GM12873 (cell line): ENCODE measurements around the gene TPRN.

ENCODE experiments used
- TF ChIP-seq, protein P1 (sequence below): IDR thresholded peaks from 2 replicates; pipeline ENCODE4 v1.5.1; 2012; ENCODE audit warnings: low read depth, mild to moderate bottlenecking, moderate library complexity, low read length, control low read depth; ENCODE audit not compliant: insufficient read depth; ENCODE audit errors: missing control alignments

The TPRN gene

DNA sequence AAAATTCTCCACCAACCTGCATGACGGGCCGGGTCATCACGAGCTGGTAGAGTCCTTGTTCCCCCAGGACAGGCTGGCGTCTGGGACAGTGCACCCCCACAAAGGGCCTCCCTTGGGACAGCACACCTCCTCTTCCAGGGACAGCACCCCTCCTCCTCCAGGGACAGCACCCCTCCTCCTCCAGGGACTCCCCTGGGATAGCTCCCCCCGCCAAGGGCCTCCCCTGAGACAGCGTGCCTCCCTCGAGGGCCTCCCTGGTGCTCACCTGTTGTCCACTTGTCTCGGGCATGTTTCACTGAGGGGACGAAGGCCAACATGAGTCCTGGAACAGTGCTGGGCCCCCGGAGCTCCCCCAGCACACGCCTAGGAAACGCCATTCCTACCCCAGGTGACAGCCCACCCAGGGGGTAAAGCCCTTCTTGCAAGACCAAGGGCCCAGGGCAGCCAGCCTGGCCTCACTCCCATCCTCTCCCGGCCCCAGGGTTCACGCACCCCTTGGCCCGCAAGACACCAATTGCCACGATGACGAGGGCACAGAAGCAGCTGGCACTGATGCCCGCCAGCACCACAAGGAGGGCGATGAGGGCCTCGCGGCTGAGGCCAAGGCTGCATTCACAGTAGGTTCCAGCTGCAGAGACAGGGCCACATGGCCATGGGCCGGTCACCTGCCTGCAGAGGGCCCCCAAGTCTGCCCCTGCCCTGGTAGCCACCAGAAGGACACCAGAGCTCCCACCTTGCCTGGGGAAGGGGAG lies 29.2 kb downstream of the TPRN start:
- TF ChIP-seq, protein P1, sequence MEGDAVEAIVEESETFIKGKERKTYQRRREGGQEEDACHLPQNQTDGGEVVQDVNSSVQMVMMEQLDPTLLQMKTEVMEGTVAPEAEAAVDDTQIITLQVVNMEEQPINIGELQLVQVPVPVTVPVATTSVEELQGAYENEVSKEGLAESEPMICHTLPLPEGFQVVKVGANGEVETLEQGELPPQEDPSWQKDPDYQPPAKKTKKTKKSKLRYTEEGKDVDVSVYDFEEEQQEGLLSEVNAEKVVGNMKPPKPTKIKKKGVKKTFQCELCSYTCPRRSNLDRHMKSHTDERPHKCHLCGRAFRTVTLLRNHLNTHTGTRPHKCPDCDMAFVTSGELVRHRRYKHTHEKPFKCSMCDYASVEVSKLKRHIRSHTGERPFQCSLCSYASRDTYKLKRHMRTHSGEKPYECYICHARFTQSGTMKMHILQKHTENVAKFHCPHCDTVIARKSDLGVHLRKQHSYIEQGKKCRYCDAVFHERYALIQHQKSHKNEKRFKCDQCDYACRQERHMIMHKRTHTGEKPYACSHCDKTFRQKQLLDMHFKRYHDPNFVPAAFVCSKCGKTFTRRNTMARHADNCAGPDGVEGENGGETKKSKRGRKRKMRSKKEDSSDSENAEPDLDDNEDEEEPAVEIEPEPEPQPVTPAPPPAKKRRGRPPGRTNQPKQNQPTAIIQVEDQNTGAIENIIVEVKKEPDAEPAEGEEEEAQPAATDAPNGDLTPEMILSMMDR, result no peak

DNA sequence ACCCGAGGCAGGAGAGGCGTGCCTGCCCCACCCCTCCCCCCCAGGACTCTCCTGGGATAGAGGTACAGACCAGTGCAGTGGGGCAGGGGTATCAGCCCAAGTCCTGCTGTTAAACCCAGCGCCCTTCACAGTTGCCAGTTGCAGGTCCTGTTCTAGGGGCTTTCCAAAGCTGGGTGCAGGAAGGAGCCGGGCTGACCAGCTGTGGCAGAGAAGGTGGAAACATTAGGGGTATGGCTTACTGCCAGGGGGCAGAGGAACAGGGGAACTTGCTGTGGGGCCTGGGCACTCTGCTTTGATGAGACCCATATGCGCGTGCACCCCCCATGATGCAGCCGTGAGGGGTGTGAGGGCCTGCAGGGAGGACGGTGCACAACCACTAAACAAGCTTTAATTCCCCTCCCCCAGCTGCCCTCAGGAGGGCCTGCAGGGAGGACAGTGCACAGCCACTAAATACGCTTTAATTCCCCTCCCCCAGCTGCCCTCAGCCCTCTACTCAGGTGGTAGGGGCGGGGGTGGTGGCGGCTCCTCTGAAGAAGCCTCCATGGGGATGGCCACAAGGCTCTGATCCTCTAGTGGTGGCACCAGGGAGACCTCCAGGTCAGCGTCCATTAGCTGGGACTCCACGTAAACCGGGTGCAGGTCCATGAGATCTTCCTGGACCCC lies 29.9 kb downstream of the TPRN start:
- TF ChIP-seq, protein P1, result no peak

DNA sequence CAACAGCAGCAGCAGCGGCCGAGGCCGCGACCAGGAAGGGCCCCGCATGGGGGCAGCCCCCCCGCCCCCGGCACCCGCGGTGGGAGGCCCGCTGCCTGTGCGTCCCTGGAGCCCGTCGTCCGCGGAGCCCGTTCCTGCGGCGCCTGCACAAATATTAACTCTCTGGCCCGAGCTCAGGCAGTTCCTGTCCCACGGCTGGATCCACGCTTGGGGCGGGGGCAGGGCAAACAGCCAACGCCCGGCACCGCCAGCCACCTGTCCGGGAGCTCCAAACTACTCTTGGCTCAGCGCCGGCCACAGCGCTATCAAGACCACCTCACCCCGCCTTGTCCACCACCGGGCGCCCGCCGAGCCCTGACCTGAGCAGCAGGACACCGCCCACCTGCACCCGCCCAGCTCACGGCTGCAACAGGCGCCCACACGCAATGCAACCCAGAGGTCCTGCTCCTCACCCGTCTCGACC lies 30.6 kb downstream of the TPRN start, which contains the start of gene LRRC26:
TSS of gene LRRC26 (minus strand) at position 156 of the 463 bp plus-strand sequence. CDS start at position 48, 108 bp downstream.
- TF ChIP-seq, protein P1, result no peak

DNA sequence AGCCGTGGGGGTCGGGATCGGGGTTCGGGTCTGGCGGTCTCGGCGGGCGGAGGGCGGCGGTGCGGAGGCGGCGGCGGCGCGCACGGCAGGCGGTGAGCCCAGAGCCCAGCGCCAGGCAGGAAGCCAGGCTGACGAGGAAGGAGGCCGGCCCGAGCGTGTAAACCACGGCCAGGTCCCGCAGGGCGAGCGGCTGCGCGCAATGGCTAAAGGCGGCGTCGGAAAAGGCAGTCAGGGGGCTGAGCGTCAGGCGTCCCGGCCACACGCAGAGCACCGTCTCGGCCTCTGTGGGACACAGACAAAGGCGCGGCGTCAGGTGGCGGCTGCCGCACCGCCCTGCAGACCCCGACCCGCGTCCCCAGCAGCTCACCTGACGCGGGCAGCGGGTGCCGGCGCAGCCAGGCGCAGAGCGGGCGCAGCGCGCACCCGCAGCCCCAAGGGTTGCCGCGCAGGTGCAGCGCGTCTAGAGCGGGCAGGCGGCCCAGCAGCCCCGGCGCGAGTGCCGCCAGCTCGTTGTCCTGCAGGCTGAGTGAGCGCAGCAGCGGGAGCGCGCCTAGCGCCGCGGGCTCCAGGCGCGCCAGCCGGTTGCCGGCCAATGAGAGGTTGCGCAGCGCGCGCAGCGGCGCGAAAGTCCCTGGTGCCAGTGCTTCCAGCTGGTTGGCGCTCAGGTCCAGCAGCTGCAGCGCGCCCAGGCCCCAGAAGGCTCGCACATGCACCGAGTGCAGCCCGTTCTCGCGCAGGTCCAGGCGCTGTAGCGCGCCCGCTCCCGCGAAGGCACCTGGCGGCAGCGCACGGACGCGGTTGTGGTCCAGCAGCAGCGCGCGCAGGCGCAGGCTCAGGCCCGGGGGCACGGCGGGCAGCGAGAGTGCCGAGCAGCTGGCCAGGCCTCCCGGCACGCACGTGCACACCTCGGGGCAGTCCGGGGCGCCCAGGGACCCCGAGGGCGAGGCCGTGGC lies 31.4 kb downstream of the TPRN start:
- TF ChIP-seq, protein P1, result no peak

DNA sequence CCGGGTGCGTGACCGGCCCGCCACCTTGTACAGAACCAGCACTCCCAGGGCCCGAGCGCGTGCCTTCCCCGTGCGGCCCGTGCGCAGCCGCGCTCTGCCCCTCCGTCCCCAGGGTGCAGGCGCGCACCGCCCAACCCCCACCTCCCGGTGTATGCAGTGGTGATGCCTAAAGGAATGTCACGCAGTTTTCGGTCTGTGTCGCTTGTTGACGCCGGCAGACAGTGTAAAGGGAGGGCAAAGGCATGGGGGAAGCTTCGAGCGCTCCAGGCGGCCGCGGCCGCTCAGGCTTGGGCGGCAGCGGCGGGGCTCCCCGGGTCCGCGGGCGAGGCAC lies 32.0 kb downstream of the TPRN start:
- TF ChIP-seq, protein P1, result no peak

DNA sequence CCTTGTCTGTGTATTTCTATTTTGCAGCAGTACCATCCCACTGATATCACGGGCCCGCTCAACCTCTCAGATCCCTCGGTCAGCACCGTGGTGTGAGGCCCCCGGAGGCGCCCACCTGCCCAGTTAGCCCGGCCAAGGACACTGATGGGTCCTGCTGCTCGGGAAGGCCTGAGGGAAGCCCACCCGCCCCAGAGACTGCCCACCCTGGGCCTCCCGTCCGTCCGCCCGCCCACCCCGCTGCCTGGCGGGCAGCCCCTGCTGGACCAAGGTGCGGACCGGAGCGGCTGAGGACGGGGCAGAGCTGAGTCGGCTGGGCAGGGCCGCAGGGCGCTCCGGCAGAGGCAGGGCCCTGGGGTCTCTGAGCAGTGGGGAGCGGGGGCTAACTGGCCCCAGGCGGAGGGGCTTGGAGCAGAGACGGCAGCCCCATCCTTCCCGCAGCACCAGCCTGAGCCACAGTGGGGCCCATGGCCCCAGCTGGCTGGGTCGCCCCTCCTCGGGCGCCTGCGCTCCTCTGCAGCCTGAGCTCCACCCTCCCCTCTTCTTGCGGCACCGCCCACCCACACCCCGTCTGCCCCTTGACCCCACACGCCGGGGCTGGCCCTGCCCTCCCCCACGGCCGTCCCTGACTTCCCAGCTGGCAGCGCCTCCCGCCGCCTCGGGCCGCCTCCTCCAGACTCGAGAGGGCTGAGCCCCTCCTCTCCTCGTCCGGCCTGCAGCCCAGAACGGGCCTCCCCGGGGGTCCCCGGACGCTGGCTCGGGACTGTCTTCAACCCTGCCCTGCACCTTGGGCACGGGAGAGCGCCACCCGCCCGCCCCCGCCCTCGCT lies 32.6 kb downstream of the TPRN start:
- TF ChIP-seq, protein P1, result no peak
